Measurements from ENCODE around the gene TMEM170A.

DNA sequence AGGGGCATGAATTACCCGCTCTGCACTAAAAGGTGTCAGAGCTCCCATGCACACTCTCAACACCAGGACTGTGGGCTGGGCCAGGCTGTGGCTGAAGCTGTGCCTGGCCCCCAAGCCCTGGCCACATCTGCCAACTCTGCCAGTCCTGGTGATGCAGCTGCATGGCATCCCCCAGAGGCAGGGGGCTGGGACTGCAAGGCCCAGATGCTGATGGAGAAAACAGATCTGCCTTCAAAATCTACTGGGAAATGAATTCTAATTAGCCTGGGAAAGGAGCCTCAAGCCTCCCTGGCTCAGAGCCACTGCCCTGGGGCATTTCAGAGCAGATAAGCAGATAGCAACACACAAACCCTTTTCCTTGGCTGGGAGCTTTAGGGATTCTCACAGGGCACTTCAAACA lies 27.4 kb upstream of the TMEM170A start:
- TF ChIP-seq, protein P1, sequence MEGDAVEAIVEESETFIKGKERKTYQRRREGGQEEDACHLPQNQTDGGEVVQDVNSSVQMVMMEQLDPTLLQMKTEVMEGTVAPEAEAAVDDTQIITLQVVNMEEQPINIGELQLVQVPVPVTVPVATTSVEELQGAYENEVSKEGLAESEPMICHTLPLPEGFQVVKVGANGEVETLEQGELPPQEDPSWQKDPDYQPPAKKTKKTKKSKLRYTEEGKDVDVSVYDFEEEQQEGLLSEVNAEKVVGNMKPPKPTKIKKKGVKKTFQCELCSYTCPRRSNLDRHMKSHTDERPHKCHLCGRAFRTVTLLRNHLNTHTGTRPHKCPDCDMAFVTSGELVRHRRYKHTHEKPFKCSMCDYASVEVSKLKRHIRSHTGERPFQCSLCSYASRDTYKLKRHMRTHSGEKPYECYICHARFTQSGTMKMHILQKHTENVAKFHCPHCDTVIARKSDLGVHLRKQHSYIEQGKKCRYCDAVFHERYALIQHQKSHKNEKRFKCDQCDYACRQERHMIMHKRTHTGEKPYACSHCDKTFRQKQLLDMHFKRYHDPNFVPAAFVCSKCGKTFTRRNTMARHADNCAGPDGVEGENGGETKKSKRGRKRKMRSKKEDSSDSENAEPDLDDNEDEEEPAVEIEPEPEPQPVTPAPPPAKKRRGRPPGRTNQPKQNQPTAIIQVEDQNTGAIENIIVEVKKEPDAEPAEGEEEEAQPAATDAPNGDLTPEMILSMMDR (IDR thresholded peaks at IDR 0.05), result no peak
- TF ChIP-seq EP300 (IDR thresholded peaks at IDR 0.05) (no peak), POLR2AphosphoS5 (IDR thresholded peaks at IDR 0.05) (no peak)
